Liver (tissue), 9 donors: ENCODE results near the gene CHADL. TPM values are rescaled to one million over a fixed set of nuclear protein-coding genes. Genes with fewer than 3 reads are reported as not detected.

Experiments used
- DNase-seq: peaks from one replicate; pipeline ENCODE4 v3.0.0-alpha.2; 2017; ENCODE audit warnings: low spot score
- H3K27ac ChIP-seq, 2 donors: one replicate each; pipeline ENCODE4 v1.7.0; 2013; ENCODE audit warnings: inconsistent platforms in 2 of 2, low read length in 2 of 2, control low read depth in 1 of 2, low read depth in 1 of 2, mild to moderate bottlenecking in 1 of 2
- H3K27me3 ChIP-seq, 4 donors: one replicate each; pipeline versions ENCODE4 v1.6.1 to v1.7.0; 2013; ENCODE audit warnings: low read length in 3 of 4, inconsistent platforms in 1 of 4, mild to moderate bottlenecking in 1 of 4, moderate library complexity in 1 of 4; ENCODE audit not compliant: control insufficient read depth in 4 of 4, insufficient read depth in 4 of 4
- H3K36me3 ChIP-seq, 4 donors: one replicate each; pipeline versions ENCODE4 v1.6.1 to v1.7.0; 2013; ENCODE audit warnings: low read length in 3 of 4, mild to moderate bottlenecking in 3 of 4, low read depth in 1 of 4, moderate library complexity in 1 of 4; ENCODE audit not compliant: control insufficient read depth in 4 of 4, insufficient read depth in 3 of 4
- H3K4me1 ChIP-seq, 4 donors: one replicate each; pipeline versions ENCODE4 v1.6.1 to v1.7.0; 2013; ENCODE audit warnings: low read length in 3 of 4, mild to moderate bottlenecking in 3 of 4, moderate library complexity in 1 of 4; ENCODE audit not compliant: control insufficient read depth in 4 of 4, insufficient read depth in 4 of 4
- H3K4me3 ChIP-seq, 3 donors: one replicate each; pipeline versions ENCODE4 v1.6.1 to v1.7.0; 2013; ENCODE audit warnings: low read length in 3 of 3, control low read depth in 1 of 3, low read depth in 1 of 3, mild to moderate bottlenecking in 1 of 3
- H3K9ac ChIP-seq, 2 donors: one replicate each; pipeline ENCODE4 v1.7.0; 2013; ENCODE audit warnings: low read length in 2 of 2, mild to moderate bottlenecking in 2 of 2, moderate library complexity in 2 of 2, control low read depth in 1 of 2, low read depth in 1 of 2
- H3K9me3 ChIP-seq, 4 donors: one replicate each; pipeline versions ENCODE4 v1.6.1 to v1.7.0; 2013; ENCODE audit warnings: low read length in 3 of 4; ENCODE audit not compliant: control insufficient read depth in 4 of 4
- ATF3 ChIP-seq: IDR thresholded peaks from 2 replicates; pipeline ENCODE4 v1.6.1; 2016; ENCODE audit warnings: antibody characterized with exemption
- CTCF ChIP-seq: fragments of 150-350 bp; IDR thresholded peaks from 2 replicates; pipeline ENCODE4 v1.5.1; 2017; ENCODE audit warnings: improper control_type of control experiment, low read depth, low read length; ENCODE audit not compliant: missing input control
- EGR1 ChIP-seq, 2 donors: IDR thresholded peaks; 2 replicates each; pipeline ENCODE4 v1.6.1; 2016 to 2018; ENCODE audit warnings: antibody characterized with exemption in 2 of 2, low read depth in 2 of 2
- FOXA1 ChIP-seq: IDR thresholded peaks from 2 replicates; pipeline ENCODE4 v1.6.1; 2016; ENCODE audit warnings: antibody characterized with exemption
- FOXA2 ChIP-seq: IDR thresholded peaks from 2 replicates; pipeline ENCODE4 v1.6.1; 2016; ENCODE audit warnings: antibody characterized with exemption
- GABPA ChIP-seq, 2 donors: IDR thresholded peaks in 1 of 2; conservative IDR thresholded peaks in 1 of 2; 2 replicates each; pipeline ENCODE4 v1.6.1; 2016; ENCODE audit warnings: antibody characterized with exemption in 2 of 2, mild to moderate bottlenecking in 1 of 2, moderate library complexity in 1 of 2
- HNF4G ChIP-seq: IDR thresholded peaks from 2 replicates; pipeline ENCODE4 v1.6.1; 2016; ENCODE audit warnings: antibody characterized with exemption
- JUND ChIP-seq, 2 donors: IDR thresholded peaks; 2 replicates each; pipeline ENCODE4 v1.6.1; 2016; ENCODE audit warnings: antibody characterized with exemption in 2 of 2
- MAX ChIP-seq: IDR thresholded peaks from 2 replicates; pipeline ENCODE4 v1.6.1; 2016; ENCODE audit warnings: antibody characterized with exemption
- NR2F2 ChIP-seq: IDR thresholded peaks from 2 replicates; pipeline ENCODE4 v1.6.1; 2016; ENCODE audit warnings: antibody characterized with exemption
- RAD21 ChIP-seq, 2 donors: IDR thresholded peaks; 2 replicates each; pipeline ENCODE4 v1.6.1; 2016; ENCODE audit warnings: antibody characterized with exemption in 2 of 2, mild to moderate bottlenecking in 2 of 2
- RXRA ChIP-seq, 2 donors: IDR thresholded peaks; 2 replicates each; pipeline ENCODE4 v1.6.1; 2017 to 2018; ENCODE audit warnings: antibody characterized with exemption in 2 of 2, mild to moderate bottlenecking in 1 of 2
- SP1 ChIP-seq: IDR thresholded peaks from 2 replicates; pipeline ENCODE4 v1.6.1; 2018; ENCODE audit warnings: antibody characterized with exemption, mild to moderate bottlenecking
- TAF1 ChIP-seq: conservative IDR thresholded peaks from 2 replicates; pipeline ENCODE4 v1.6.1; 2016; ENCODE audit warnings: antibody characterized with exemption, mild to moderate bottlenecking
- YY1 ChIP-seq: IDR thresholded peaks from 2 replicates; pipeline ENCODE4 v1.6.1; 2016; ENCODE audit warnings: antibody characterized with exemption, mild to moderate bottlenecking
- ZBTB33 ChIP-seq: IDR thresholded peaks from 2 replicates; pipeline ENCODE4 v1.6.1; 2016; ENCODE audit warnings: antibody characterized with exemption
- WGBS: extraction: QIAGEN DNeasy Blood & Tissue Kit; methylation state at CpG from one replicate; pipeline ENCODE4 v1.1.7; 2013; 5-methylcytosine and 5-hydroxymethylcytosine counted together
- polyA plus RNA-seq, 2 donors: library from polyadenylated mRNA; stranded (reverse) in 1 of 2; unstranded in 1 of 2; fragments of 200-250 nt in 1 of 2; fragments of >200 nt in 1 of 2; fragmentation: Nextera tagmentation in 1 of 2; extraction: Ambion mirVana in 1 of 2; gene quantifications; one replicate each; pipeline versions ENCODE4 v1.2.1 to v1.2.3, GENCODE V29; 2013 to 2015
- total RNA-seq, 2 donors: library from RNA; depleted of rRNA; stranded (reverse); fragments of >200 nt; gene quantifications; one replicate each; pipeline ENCODE4 v1.2.3, GENCODE V29; 2014
- donor health status: healthy.
- donor health status: healthy.
- donor health status: healthy.
- donor health status: healthy.
- donor health status: healthy.

CHADL gene
- total and polyA plus RNA-seq, 4 donors: 0.51 to 1.0 (median 0.62) TPM

- no peak for DNase-seq
- TF ChIP-seq EGR1 (IDR thresholded peaks at IDR 0.05; ENCODE audit: low read depth in 2 of 2) (no peak), RXRA (IDR thresholded peaks at IDR 0.05) (no peak), YY1 (no peak), JUND (IDR thresholded peaks at IDR 0.05) (no peak), FOXA1 (no peak), CTCF (no peak), NR2F2 (no peak), TAF1 (no peak), SP1 (no peak), ATF3 (no peak)
- H3K27me3 ChIP-seq: no peaks in the 10 kb centered on the region
- H3K4me3 ChIP-seq: no peak overlapping the region
- peaks cover 3 to 17% (median 9%) of the 10 kb centered on the region in 4 donors for H3K4me1 ChIP-seq
- no peak overlapping the region for H3K27ac ChIP-seq
- no peaks in the 10 kb centered on the region for H3K9me3 ChIP-seq
- H3K36me3 ChIP-seq: peaks cover 3 to 13% (median 8%) of the 10 kb centered on the region in 4 donors
- H3K9ac ChIP-seq: no peak overlapping the region
- WGBS: 94% methylated on average over 9 of the region's 9 CpGs
Measured at GRCh38 chr22:41206719-41207118, 34.0 kb downstream of the CHADL start.

- H3K4me3 ChIP-seq: peak within 1 kb of the TSS; percentile 79 to 100 (median 95)
- H3K36me3 ChIP-seq: peaks cover 0 to 7% (median 5%) of the 10 kb centered on the region in 4 donors
- TF ChIP-seq SP1 (peak; percentile 74), MAX (peak; percentile 77), GABPA (IDR thresholded peaks at IDR 0.05 in 1 of 2, conservative IDR thresholded peaks at IDR 0.05 in 1 of 2) (peak in 1 of 2 donors; percentile 80), RAD21 (IDR thresholded peaks at IDR 0.05) (peak in 1 of 2 donors; percentile 27), YY1 (peak; percentile 99), TAF1 (no peak), ATF3 (no peak)
- peak; percentile 98 for DNase-seq
- WGBS: 3% methylated on average over 47 of the region's 47 CpGs
- peaks cover 3 to 17% (median 9%) of the 10 kb centered on the region in 4 donors for H3K4me1 ChIP-seq
- H3K27me3 ChIP-seq: no peaks in the 10 kb centered on the region
- H3K27ac ChIP-seq: peak within 1 kb of the TSS; percentile 63 to 71
- no peaks in the 10 kb centered on the region for H3K9me3 ChIP-seq
- H3K9ac ChIP-seq: peak within 1 kb of the TSS; percentile 66 to 94
Measured at GRCh38 chr22:41204992-41205900, 35.5 kb downstream of the CHADL start, which contains the start of gene L3MBTL2. Gene L3MBTL2, plus strand, starts transcription at chr22:41205312. Its CDS starts 51 bp downstream, at chr22:41205363.

- H3K4me3 ChIP-seq: no peak overlapping the region
- no peaks in the 10 kb centered on the region for H3K9me3 ChIP-seq
Measured at GRCh38 chr22:41204066-41204465, 36.7 kb downstream of the CHADL start.

More at GRCh38 chr22:41204066-41204465, 36.7 kb downstream of the CHADL start:
- Histone ChIP-seq H3K4me1 (peaks cover 3 to 17% (median 9%) of the 10 kb centered on the region in 4 donors), H3K9ac (no peak overlapping the region), H3K27me3 (no peaks in the 10 kb centered on the region), H3K36me3 (no peaks in the 10 kb centered on the region), H3K27ac (no peak overlapping the region)
- WGBS: 70% methylated on average over 6 of the region's 6 CpGs
- no peak for DNase-seq
- TF ChIP-seq CTCF (no peak), RXRA (IDR thresholded peaks at IDR 0.05) (no peak), SP1 (no peak), GABPA (IDR thresholded peaks at IDR 0.05 in 1 of 2, conservative IDR thresholded peaks at IDR 0.05 in 1 of 2) (no peak), FOXA1 (no peak), YY1 (no peak), ZBTB33 (no peak), EGR1 (IDR thresholded peaks at IDR 0.05; ENCODE audit: low read depth in 2 of 2) (no peak), HNF4G (no peak), FOXA2 (no peak), ATF3 (no peak), RAD21 (IDR thresholded peaks at IDR 0.05) (no peak), JUND (IDR thresholded peaks at IDR 0.05) (no peak), NR2F2 (no peak), TAF1 (no peak)
